Smooth muscle cell (in vitro differentiated cells): ENCODE results near the gene ARG2. TPM values are rescaled to one million over a fixed set of nuclear protein-coding genes. Genes with fewer than 3 reads are reported as not detected.

Experiments
- DNase-seq: peaks from one replicate; lab custom pipeline; 2025; ENCODE audit not compliant: unreplicated experiment; lab: John Stamatoyannopoulos, UW
- H2AFZ ChIP-seq: fragments of 200-600 bp; sonication (generic); 2 replicates; pipeline ENCODE4 v1.6.0; 2016; ENCODE audit warnings: antibody characterized with exemption, low read depth, mild to moderate bottlenecking
- H3F3A ChIP-seq: fragments of 200-600 bp; sonication (generic); 2 replicates; pipeline ENCODE4 v1.6.0; 2017; ENCODE audit warnings: antibody characterized with exemption, low read depth
- H3K27ac ChIP-seq: fragments of 200-600 bp; sonication (generic); 2 replicates; pipeline ENCODE4 v1.5.1; 2016; ENCODE audit warnings: low read depth, mild to moderate bottlenecking
- H3K27me3 ChIP-seq: fragments of 200-600 bp; sonication (generic); 2 replicates; pipeline ENCODE4 v1.6.1; 2016; ENCODE audit warnings: low read depth, mild to moderate bottlenecking
- H3K36me3 ChIP-seq: fragments of 200-600 bp; sonication (generic); 2 replicates; pipeline ENCODE4 v1.5.1; 2016; ENCODE audit warnings: low read depth
- H3K4me1 ChIP-seq: fragments of 200-600 bp; sonication (generic); 2 replicates; pipeline ENCODE4 v1.5.1; 2016; ENCODE audit warnings: low read depth
- H3K4me2 ChIP-seq: fragments of 200-600 bp; sonication (generic); 2 replicates; pipeline ENCODE4 v1.6.0; 2016; ENCODE audit warnings: mild to moderate bottlenecking
- H3K4me3 ChIP-seq: fragments of 200-600 bp; sonication (generic); 2 replicates; pipeline ENCODE4 v1.5.1; 2016; ENCODE audit warnings: mild to moderate bottlenecking
- H3K79me2 ChIP-seq: fragments of 200-600 bp; sonication (generic); 2 replicates; pipeline ENCODE4 v1.6.0; 2016; ENCODE audit warnings: low read depth, mild to moderate bottlenecking
- H3K9ac ChIP-seq: fragments of 200-600 bp; sonication (generic); 2 replicates; pipeline ENCODE4 v1.6.0; 2016; ENCODE audit warnings: low read depth
- H3K9me3 ChIP-seq: fragments of 200-600 bp; sonication (generic); replicated peaks from 2 replicates; pipeline ENCODE4 v1.5.1; 2016; ENCODE audit warnings: low read depth
- H4K20me1 ChIP-seq: fragments of 200-600 bp; sonication (generic); 2 replicates; pipeline ENCODE4 v1.6.0; 2016; ENCODE audit warnings: low read depth
- CTCF ChIP-seq: fragments of 200-600 bp; sonication (generic); IDR thresholded peaks from 2 replicates; pipeline ENCODE4 v1.5.1; 2017; ENCODE audit warnings: borderline replicate concordance, mild to moderate bottlenecking, antibody characterized with exemption; ENCODE audit not compliant: insufficient read depth, poor library complexity, severe bottlenecking
- WGBS: methylation state at CpG from one replicate; pipeline ENCODE4 v1.1.7; 2016; ENCODE audit warnings: low lambda C conversion rate; 5-methylcytosine and 5-hydroxymethylcytosine counted together
- polyA plus RNA-seq: library from polyadenylated mRNA; unstranded; fragments of >200 nt; fragmentation: Nextera tagmentation; extraction: Ambion mirVana; gene quantifications from 2 replicates; pipeline ENCODE4 v1.2.1, GENCODE V29; 2016
- total RNA-seq: library from RNA; depleted of rRNA; stranded (reverse); fragments of >200 nt; gene quantifications from 2 replicates; pipeline ENCODE4 v1.2.3, GENCODE V29; 2014

ARG2 gene
- total and polyA plus RNA-seq, 2 experiments from 2014 or later, result 11.3 to 18.5 TPM

GRCh38 chr14:67652189-67652588 is 32.5 kb downstream of the ARG2 start:
- Histone ChIP-seq H3K27ac (no peak overlapping the region), H3K9ac (no peak overlapping the region), H3F3A (no peaks in the 10 kb centered on the region), H3K4me3 (no peak overlapping the region), H3K79me2 (no peaks in the 10 kb centered on the region), H3K4me2 (no peak overlapping the region), H3K27me3 (no peaks in the 10 kb centered on the region), H2AFZ (no peak overlapping the region), H3K36me3 (peaks cover 19% of the 10 kb centered on the region), H4K20me1 (no peaks in the 10 kb centered on the region), H3K9me3 (no peaks in the 10 kb centered on the region), H3K4me1 (no peaks in the 10 kb centered on the region)
- WGBS, result 100% methylated on average over 1 of the region's 1 CpG
- no peak for DNase-seq
- no peak for TF ChIP-seq CTCF

GRCh38 chr14:67653651-67654280 is 34.0 kb downstream of the ARG2 start:
- no peak overlapping the region for H3K4me3 ChIP-seq
- no peaks in the 10 kb centered on the region for H3F3A ChIP-seq
- WGBS, result 66% methylated on average over 6 of the region's 6 CpGs
- no peak overlapping the region for H2AFZ ChIP-seq
- peak overlapping the region; percentile 43 for H3K27ac ChIP-seq
- H3K9ac ChIP-seq, result no peak overlapping the region
- H3K36me3 ChIP-seq, result peaks cover 19% of the 10 kb centered on the region
- no peak overlapping the region for H3K4me2 ChIP-seq
- no peaks in the 10 kb centered on the region for H3K27me3 ChIP-seq
- TF ChIP-seq CTCF, result no peak
- H3K9me3 ChIP-seq, result no peaks in the 10 kb centered on the region
- H3K79me2 ChIP-seq, result no peaks in the 10 kb centered on the region
- H4K20me1 ChIP-seq, result no peaks in the 10 kb centered on the region
- no peak for DNase-seq
- no peaks in the 10 kb centered on the region for H3K4me1 ChIP-seq

GRCh38 chr14:67663633-67664032 is 43.9 kb downstream of the ARG2 start:
- H3K4me1 ChIP-seq, result no peaks in the 10 kb centered on the region
- no peak overlapping the region for H2AFZ ChIP-seq
- H3K79me2 ChIP-seq, result peaks cover 74% of the 10 kb centered on the region
- 95% methylated on average over 4 of the region's 4 CpGs for WGBS
- no peak overlapping the region for H3K4me2 ChIP-seq
- H3K4me3 ChIP-seq, result no peak overlapping the region
- no peaks in the 10 kb centered on the region for H3K9me3 ChIP-seq
- TF ChIP-seq CTCF, result no peak
- no peak for DNase-seq
- no peaks in the 10 kb centered on the region for H3K27me3 ChIP-seq
- no peak overlapping the region for H3K27ac ChIP-seq
- no peak overlapping the region for H3K9ac ChIP-seq
- peaks cover 62% of the 10 kb centered on the region for H4K20me1 ChIP-seq
- H3K36me3 ChIP-seq, result no peaks in the 10 kb centered on the region
- no peaks in the 10 kb centered on the region for H3F3A ChIP-seq

GRCh38 chr14:67665868-67666267 is 46.1 kb downstream of the ARG2 start:
- Histone ChIP-seq H3K9me3 (no peaks in the 10 kb centered on the region), H3F3A (no peaks in the 10 kb centered on the region), H4K20me1 (peaks cover 68% of the 10 kb centered on the region), H3K27ac (peak overlapping the region; percentile 50), H3K79me2 (peaks cover 85% of the 10 kb centered on the region), H2AFZ (no peak overlapping the region), H3K4me3 (no peak overlapping the region), H3K4me2 (no peak overlapping the region), H3K4me1 (no peaks in the 10 kb centered on the region), H3K9ac (peak overlapping the region; percentile 46), H3K36me3 (no peaks in the 10 kb centered on the region), H3K27me3 (no peaks in the 10 kb centered on the region)
- 94% methylated on average over 2 of the region's 2 CpGs for WGBS
- DNase-seq, result no peak
- TF ChIP-seq CTCF, result no peak
